Gastrocnemius medialis (tissue), 4 donors: ENCODE results near the gene DNAJB6.

Experiments
- CTCF ChIP-seq, 5 experiments: fragments of 450-650 bp in 3 of 5; fragments of 200-600 bp in 2 of 5; sonication (generic) in 2 of 5; IDR thresholded peaks in 4 of 5; conservative IDR thresholded peaks in 1 of 5; 1 replicate in 4 of 5; 2 replicates in 1 of 5; pipeline ENCODE4 v1.5.1; 2016 to 2019; ENCODE audit warnings: antibody characterized with exemption in 5 of 5, mild to moderate bottlenecking in 3 of 5, moderate library complexity in 3 of 5
- POLR2A ChIP-seq, 2 donors: fragments of 450-650 bp; IDR thresholded peaks; one replicate each; pipeline ENCODE4 v1.6.1; 2017; ENCODE audit warnings: antibody characterized with exemption in 2 of 2, mild to moderate bottlenecking in 2 of 2, moderate library complexity in 2 of 2

- TF ChIP-seq CTCF (IDR thresholded peaks at IDR 0.05 in 4 of 5, conservative IDR thresholded peaks at IDR 0.05 in 1 of 5) (no peak), POLR2A (IDR thresholded peaks at IDR 0.05) (no peak)
Observed at GRCh38 chr7:157329447-157329846, 7.4 kb upstream of the DNAJB6 start.
